ENCODE results near the gene CCNI. TPM values are rescaled to one million over a fixed set of nuclear protein-coding genes. Genes with fewer than 3 reads are reported as not detected.
A peak's percentile ranks its signal among the peaks of the same experiment; 100 is the strongest.
"Not testable (repeated sequence)": the region's sequence is repeated elsewhere in the genome, so short reads cannot be mapped to it uniquely, and the experiment has no call there.

Gene CCNI
- total RNA-seq, 1 donor = 190 TPM

GRCh38 chr4:77074381-77074831 lies 1.4 kb downstream of the CCNI start:
- DNase-seq (ENCODE audit: low read depth) = no peak
- peak overlapping the region; percentile 83 for H3K4me3 ChIP-seq (ENCODE audit: low read depth, low read length)
- no peak for TF ChIP-seq CTCF (IDR thresholded peaks at IDR 0.05; ENCODE audit: insufficient read depth, low read length)

GRCh38 chr4:77073981-77074380 lies 1.8 kb downstream of the CCNI start:
- DNase-seq (ENCODE audit: low read depth) = peak; percentile 24
- no peak for TF ChIP-seq CTCF (IDR thresholded peaks at IDR 0.05; ENCODE audit: insufficient read depth, low read length)
- peak overlapping the region; percentile 83 for H3K4me3 ChIP-seq (ENCODE audit: low read depth, low read length)

- DNase-seq (ENCODE audit: low read depth) = peak; percentile 64
- no peak for TF ChIP-seq CTCF (IDR thresholded peaks at IDR 0.05; ENCODE audit: insufficient read depth, low read length)
- H3K4me3 ChIP-seq (ENCODE audit: low read depth, low read length) = peak overlapping the region; percentile 83
Observed at GRCh38 chr4:77073106-77073809, 2.5 kb downstream of the CCNI start.

GRCh38 chr4:77072195-77072753 lies 3.5 kb downstream of the CCNI start:
- no peak for TF ChIP-seq CTCF (IDR thresholded peaks at IDR 0.05; ENCODE audit: insufficient read depth, low read length)
- DNase-seq (ENCODE audit: low read depth) = no peak
- peak overlapping the region; percentile 83 for H3K4me3 ChIP-seq (ENCODE audit: low read depth, low read length)

- DNase-seq (ENCODE audit: low read depth); H3K4me3 ChIP-seq (ENCODE audit: low read depth, low read length): not testable (repeated sequence)
Observed at GRCh38 chr4:77069514-77069913, 6.3 kb downstream of the CCNI start.

- DNase-seq (ENCODE audit: low read depth) = no peak
- no peak for TF ChIP-seq CTCF (IDR thresholded peaks at IDR 0.05; ENCODE audit: insufficient read depth, low read length)
- no peak overlapping the region for H3K4me3 ChIP-seq (ENCODE audit: low read depth, low read length)
Observed at GRCh38 chr4:77065382-77065781, 10.4 kb downstream of the CCNI start.

GRCh38 chr4:77062856-77063255 lies 12.9 kb downstream of the CCNI start:
- no peak overlapping the region for H3K4me3 ChIP-seq (ENCODE audit: low read depth, low read length)
- no peak for TF ChIP-seq CTCF (IDR thresholded peaks at IDR 0.05; ENCODE audit: insufficient read depth, low read length)
- no peak for DNase-seq (ENCODE audit: low read depth)

Data from fibroblast of the aortic adventitia (primary cell).